ENCODE results near the gene HEXB. TPM values are rescaled to one million over a fixed set of nuclear protein-coding genes. Genes with fewer than 3 reads are reported as not detected.

The HEXB gene
- total and polyA plus RNA-seq, 2 of the 8 experiments (the other 6 are each of a cell fraction or from before 2014, with no cell fraction given): 39.7 to 69.2 TPM

GRCh38 chr5:74640954-74641734 lies 43.9 kb upstream of the HEXB start:
- Histone ChIP-seq H3K4me1 (replicated peaks in 1 of 4; ENCODE audit: control insufficient read depth in 3 of 4, insufficient read depth in 4 of 4, low read length in 3 of 4) (peaks cover 0 to 8% (median 2%) of the 10 kb centered on the region in 4 experiments; a peak in 5 of 7 replicates), H3K36me3 (ENCODE audit: control insufficient read depth in 2 of 4, insufficient read depth in 4 of 4, low read length in 3 of 4) (no peaks in the 10 kb centered on the region), H3K79me2 (ENCODE audit: control insufficient read depth in 1 of 2, insufficient read depth in 2 of 2, low read length in 2 of 2) (peaks cover 0 to 28% of the 10 kb centered on the region in 2 experiments; a peak in 3 of 4 replicates), H3K27ac (ENCODE audit: low read depth, low read length) (no peak overlapping the region), H3K14ac (ENCODE audit: insufficient read length) (no peak overlapping the region), H4K20me1 (replicated peaks in 1 of 2; ENCODE audit: control insufficient read depth in 1 of 2, insufficient read depth in 2 of 2, low read length in 2 of 2) (peaks cover 3 to 4% of the 10 kb centered on the region in 2 experiments), H3K56ac (replicated peaks; ENCODE audit: insufficient read length, low read depth, low read length) (no peak overlapping the region), H3K23me2 (ENCODE audit: low read depth, low read length) (peaks cover 14% of the 10 kb centered on the region; the same call in 1 of the 2 replicates), H2BK5ac (ENCODE audit: low read depth, low read length) (peak overlapping the region; percentile 50; the same call in 1 of the 2 replicates), H2AFZ (ENCODE audit: low read length) (peak overlapping the region; percentile 91), H3K4ac (replicated peaks; ENCODE audit: insufficient read length, low read depth, low read length) (no peak overlapping the region), H3K9ac (replicated peaks in 1 of 4; ENCODE audit: extremely low read depth in 1 of 4, low read depth in 3 of 4, low read length in 3 of 4) (peak overlapping the region in 2 of 4 experiments; percentile 46 to 54; a peak in 4 of 7 replicates), H4K8ac (ENCODE audit: extremely low read depth, insufficient read depth, low read length) (no peak overlapping the region; the same call in 1 of the 2 replicates), H3K18ac (ENCODE audit: extremely low read depth, low read length) (peak overlapping the region; percentile 81; the same call in 1 of the 2 replicates), H3K9me3 (ENCODE audit: insufficient read depth in 2 of 2, low read depth in 1 of 2, low read length in 1 of 2) (no peaks in the 10 kb centered on the region), H3K23ac (ENCODE audit: insufficient read length) (no peak overlapping the region), H2BK15ac (ENCODE audit: low read length) (peak overlapping the region; percentile 94; the same call in 1 of the 2 replicates), H3K79me1 (ENCODE audit: low read depth, low read length) (no peaks in the 10 kb centered on the region), H2AK5ac (ENCODE audit: low read depth, low read length) (no peak overlapping the region), H2BK12ac (ENCODE audit: low read depth, low read length) (no peak overlapping the region), H4K91ac (replicated peaks; ENCODE audit: insufficient read length, low read length) (no peak overlapping the region), H3K4me2 (ENCODE audit: insufficient read depth in 1 of 2, low read depth in 2 of 2, low read length in 2 of 2) (peak overlapping the region; percentile 77 to 98), H4K5ac (ENCODE audit: insufficient read length, low read depth, low read length) (peak overlapping the region; percentile 42), H2BK120ac (replicated peaks; ENCODE audit: low read depth, low read length) (peak overlapping the region; percentile 51), H2BK20ac (ENCODE audit: low read length) (no peak overlapping the region), H3K27me3 (replicated peaks in 1 of 4; ENCODE audit: control insufficient read depth in 3 of 4, extremely low read depth in 1 of 4, insufficient read depth in 3 of 4, low read length in 3 of 4) (peaks cover 0 to 24% (median 10%) of the 10 kb centered on the region in 4 experiments; a peak in 6 of 7 replicates), H3K4me3 (ENCODE audit: extremely low read depth in 1 of 4, insufficient read depth in 2 of 4, low read depth in 3 of 4, low read length in 4 of 4) (peak overlapping the region; percentile 54 to 90 (median 86))
- ChIA-PET POLR2A (ENCODE audit: partially characterized antibody) (interaction anchor here (0.6 to 2.3 kb wide), 33 partner anchors 8 to 710 kb away, joined by 3 to 24 read pairs (median 4); no protein-coding TSS in a partner anchor), CTCF (ENCODE audit: partially characterized antibody) (interaction anchor here (0.7 to 4.0 kb wide), 19 partner anchors 8 to 739 kb away, joined by 3 to 17 read pairs (median 4); no protein-coding TSS in a partner anchor)
- DNase-seq (ENCODE audit: low read depth in 1 of 2, low spot score in 2 of 2) (peak in 1 of 2 experiments; percentile 77), FAIRE-seq (no peak)
- 2% methylated on average over 47 of the region's 47 CpGs; no CpG with 5 or more reads in 1 of the 2 experiments for WGBS, 2 experiments (ENCODE audit: extremely low coverage in 1 of 2, insufficient coverage in 1 of 2, insufficient read length in 1 of 2, insufficient replicate concordance in 2 of 2, low coverage in 1 of 2, low lambda C conversion rate in 2 of 2, missing lambda C conversion rate in 1 of 2)
- TF ChIP-seq SRF (IDR thresholded peaks at IDR 0.05; ENCODE audit: low read depth, low read length): no peak
- peak; percentile 56 for TF ChIP-seq KDM4A (IDR thresholded peaks at IDR 0.05; ENCODE audit: low read depth, low read length, severe bottlenecking)
- TF ChIP-seq NANOG (IDR thresholded peaks at IDR 0.05; ENCODE audit: insufficient read depth, low read depth, low read length, poor library complexity, severe bottlenecking): no peak
- no peak for TF ChIP-seq EGR1 (IDR thresholded peaks at IDR 0.05; ENCODE audit: borderline replicate concordance, low read depth, low read length)
- TF ChIP-seq HDAC2 (IDR thresholded peaks at IDR 0.05; ENCODE audit: borderline replicate concordance in 1 of 2, low read depth in 2 of 2, low read length in 2 of 2): peak in 1 of 2 experiments; percentile 90; a peak in 1 of 4 replicates
- TF ChIP-seq EZH2 (IDR thresholded peaks at IDR 0.05; ENCODE audit: low read depth, low read length, severe bottlenecking): no peak
- TF ChIP-seq USF2 (IDR thresholded peaks at IDR 0.05; ENCODE audit: low read length): peak; percentile 60
- no peak for TF ChIP-seq POU5F1 (IDR thresholded peaks at IDR 0.05; ENCODE audit: low read depth, low read length)
- peak; percentile 66; the same call in 1 of the 2 replicates for TF ChIP-seq RBBP5 (IDR thresholded peaks at IDR 0.05; ENCODE audit: borderline replicate concordance, low read depth, low read length)
